ENCODE results near the gene MRPL17. TPM values are rescaled to one million over a fixed set of nuclear protein-coding genes. Genes with fewer than 3 reads are reported as not detected.
"Not testable (repeated sequence)": the region's sequence is repeated elsewhere in the genome, so short reads cannot be mapped to it uniquely, and the experiment has no call there.

MRPL17 gene
- total RNA-seq, 1 experiment from 2014 or later, result 93.0 TPM

DNA sequence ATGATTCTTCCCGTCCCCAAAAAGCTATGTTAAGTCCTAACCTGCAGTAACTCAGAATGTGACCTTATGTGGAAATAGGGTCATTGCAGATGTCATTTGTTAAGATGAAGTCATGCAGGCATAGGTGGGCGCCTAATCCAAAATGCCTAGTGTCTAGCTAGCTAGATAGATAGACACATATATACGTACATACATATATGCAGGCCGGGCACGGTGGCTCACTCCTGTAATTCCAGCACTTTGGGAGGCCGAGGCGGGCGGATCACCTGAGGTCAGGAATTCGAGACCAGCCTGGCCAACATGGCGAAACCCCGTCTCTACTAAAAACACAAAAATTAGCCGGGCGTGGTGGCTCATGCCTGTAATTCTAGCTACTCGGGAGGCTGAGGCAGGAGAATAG is 928 bp upstream of the MRPL17 start:
- not testable (repeated sequence) for DNase-seq (ENCODE audit: low read depth)

DNA sequence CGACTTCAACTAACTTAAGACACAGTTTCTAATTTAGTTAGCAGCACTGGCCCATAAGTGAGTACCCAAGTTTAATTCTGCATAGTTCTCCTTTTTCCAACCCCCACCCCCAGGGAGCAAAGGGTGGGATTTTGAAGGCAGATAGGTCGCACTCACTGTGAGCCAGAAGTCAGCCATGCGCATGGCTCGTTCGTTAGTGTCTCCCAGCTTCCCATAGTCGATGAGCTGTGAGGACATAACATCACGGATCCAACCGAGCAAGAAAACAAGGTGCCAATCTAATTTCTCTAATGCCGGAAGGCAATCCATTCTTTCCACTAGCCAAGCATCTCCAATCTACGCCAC is 577 bp downstream of the MRPL17 start:
- DNase-seq (ENCODE audit: low read depth), result no peak

DNA sequence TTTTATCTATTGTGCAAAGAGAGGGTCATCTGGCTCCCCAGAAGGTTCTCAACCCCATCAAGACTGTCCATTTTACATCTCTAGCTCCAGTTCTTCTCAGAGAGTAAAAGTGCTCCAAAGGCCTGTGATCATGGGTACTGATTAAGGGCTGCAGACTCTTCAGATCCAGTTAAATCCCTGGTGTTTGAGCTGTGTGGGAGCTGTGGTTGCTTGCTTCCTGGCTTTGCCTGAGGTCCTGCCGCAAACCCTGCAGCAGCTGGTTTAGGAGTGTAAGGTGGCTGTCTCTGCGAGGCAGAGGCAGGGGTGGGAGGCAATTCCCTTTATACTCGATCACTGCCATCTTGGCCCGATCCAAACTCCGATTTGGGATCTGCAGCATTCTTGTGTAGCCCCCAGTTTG is 1.2 kb downstream of the MRPL17 start:
- DNase-seq (ENCODE audit: low read depth), result peak; percentile 9

DNA sequence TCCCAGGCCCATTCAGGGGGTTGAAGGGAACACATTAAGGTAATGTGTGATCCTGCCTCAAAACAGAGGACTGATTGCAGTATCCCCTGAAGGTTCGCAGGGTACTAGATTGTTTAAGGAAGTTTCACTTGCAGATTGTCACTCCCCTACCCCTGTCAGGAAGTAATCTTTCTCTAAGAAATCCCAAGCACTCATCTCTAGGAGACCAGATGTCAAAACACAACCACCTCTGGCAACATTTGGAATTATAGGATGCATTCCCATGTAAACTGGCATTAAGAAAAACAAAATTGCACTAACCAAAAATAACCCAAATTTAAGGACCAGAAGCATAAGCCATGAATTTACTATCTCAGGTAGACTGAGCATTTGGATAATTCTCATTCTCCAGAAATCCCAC is 1.6 kb downstream of the MRPL17 start:
- no peak for DNase-seq (ENCODE audit: low read depth)

DNA sequence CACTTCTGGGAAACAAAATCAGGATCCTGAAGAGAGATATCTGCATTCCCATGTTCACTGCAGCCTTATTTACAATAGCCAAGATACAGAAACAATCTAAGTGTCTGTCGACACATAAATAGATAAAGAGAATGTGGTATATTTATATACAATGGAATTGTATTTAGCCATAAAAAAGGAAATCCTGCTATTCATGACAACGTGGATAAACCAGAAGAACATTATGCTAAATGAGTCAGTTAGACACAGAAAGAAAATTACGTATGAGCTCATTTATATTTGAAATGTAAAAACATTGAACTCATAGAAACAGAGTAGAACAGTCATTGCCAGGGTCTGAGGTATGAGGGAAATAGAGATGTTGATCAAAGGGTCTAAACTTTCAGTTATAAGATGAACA is 6.1 kb downstream of the MRPL17 start:
- no peak for DNase-seq (ENCODE audit: low read depth)

DNA sequence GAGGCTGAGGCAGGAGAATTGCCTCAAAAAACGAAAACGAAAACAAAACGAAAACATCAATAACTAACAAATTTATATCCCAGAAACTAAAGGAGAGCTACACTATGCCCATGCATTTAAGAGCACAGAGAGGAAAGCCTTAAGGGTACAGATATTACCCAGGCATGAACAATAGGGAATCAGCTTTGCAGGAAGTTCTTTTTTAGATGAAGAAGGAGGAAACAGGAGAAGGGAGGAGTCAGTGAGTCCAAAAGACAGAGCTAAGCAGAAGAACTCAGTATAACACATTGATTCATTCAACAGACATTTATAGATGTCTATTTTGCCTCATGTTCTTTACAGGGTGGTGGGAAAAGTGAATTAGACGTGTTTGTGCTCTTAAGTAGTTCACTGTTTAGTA is 8.3 kb downstream of the MRPL17 start:
- no peak for DNase-seq (ENCODE audit: low read depth)

DNA sequence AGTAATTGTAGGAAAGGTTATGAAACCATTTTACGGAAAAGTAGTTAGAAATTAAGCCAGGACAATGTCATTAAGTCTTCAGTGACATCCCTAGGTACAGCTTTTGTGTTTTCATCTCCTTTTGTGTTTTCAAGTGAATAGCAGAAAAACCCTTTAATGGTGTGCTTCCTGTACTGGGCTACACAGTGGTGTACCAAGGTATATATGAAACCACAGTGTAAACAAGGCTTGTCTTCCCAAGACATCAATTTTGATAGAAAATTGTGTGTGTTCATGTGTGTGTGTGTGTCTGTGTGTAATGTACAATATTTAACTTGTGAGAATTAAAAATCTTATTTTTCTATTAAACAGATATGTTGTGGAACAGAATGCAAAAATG is 8.9 kb downstream of the MRPL17 start:
- no peak for DNase-seq (ENCODE audit: low read depth)

DNA sequence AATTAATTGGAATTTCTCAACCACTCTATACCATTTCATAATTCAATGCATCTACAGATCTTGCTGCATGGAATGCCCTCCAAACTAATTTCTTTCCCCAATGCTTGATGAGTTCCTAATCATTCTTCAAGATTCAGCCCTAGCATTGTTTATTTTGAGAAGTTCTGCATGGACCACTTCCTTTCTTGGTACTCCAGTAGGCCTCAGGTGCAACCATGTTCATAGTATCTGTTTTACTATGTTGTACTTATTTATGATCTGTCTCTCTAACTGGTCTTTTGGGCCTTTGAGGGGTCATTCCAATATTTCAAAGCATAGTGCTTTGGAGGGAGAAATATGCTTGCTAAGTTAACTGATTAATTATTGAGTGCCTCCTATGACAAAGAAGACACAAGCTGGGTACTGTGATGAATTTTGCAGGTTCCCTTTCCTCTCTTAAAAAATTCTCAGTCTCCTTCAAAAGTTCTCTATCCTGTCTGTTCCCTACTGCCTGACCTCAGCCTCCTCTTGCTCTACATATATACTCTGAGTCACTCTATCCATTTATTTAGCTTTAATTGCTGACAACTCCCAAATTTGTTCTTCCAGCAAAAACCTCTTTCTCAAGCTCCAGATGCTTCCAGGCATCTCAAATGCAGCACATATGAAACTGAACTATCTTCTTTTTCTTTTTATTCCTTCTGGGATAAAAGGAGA is 9.5 kb downstream of the MRPL17 start:
- DNase-seq (ENCODE audit: low read depth), result no peak

DNA sequence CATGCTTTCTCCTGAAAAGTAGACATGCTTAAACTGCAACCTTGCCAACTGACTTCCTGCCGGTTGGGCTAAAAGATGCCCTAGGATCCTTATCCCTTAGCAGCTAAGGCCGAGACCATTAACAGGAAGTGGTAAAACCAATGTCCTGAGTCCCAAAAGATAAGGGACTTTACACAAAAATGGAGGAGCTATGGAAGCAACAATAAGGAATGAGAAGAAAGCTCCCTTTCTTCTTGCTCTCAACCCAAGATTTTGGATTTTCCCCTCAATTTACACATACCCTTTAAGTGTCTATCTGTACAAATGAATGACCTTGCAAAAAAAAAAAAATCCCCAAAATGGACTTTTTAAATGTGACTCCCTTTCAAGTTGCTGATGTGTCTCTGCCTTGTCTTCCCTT is 11.1 kb downstream of the MRPL17 start:
- DNase-seq (ENCODE audit: low read depth), result no peak

DNA sequence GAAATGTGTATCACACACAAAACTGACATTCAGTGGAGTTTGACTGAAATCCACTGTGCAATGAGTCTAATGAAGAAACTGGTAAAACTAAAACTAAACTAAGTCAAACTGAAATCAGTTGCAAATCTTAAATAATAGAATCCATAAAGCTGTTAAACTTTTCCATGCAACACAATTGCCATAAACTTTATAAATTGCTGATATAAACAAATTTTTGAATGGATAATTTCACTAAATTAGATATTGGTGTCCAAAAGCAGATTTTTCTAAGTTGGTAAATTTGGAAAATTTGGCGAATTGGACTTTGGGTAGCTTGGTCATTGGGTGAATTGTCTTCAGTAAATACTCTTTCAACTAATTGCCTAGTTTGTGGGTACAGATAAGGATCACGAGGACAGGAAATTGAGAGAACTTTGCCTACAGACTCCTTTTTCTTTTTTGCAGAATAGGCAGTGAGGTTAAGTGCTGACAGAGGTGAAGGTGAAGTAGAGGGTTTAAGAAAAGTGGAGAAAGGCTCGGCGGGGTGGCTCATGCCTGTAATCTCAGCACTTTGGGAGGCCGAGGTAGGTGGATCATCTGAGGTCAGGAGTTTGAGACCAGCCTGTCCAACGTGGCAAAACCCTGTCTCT is 12.8 kb downstream of the MRPL17 start:
- DNase-seq (ENCODE audit: low read depth), result no peak

DNA sequence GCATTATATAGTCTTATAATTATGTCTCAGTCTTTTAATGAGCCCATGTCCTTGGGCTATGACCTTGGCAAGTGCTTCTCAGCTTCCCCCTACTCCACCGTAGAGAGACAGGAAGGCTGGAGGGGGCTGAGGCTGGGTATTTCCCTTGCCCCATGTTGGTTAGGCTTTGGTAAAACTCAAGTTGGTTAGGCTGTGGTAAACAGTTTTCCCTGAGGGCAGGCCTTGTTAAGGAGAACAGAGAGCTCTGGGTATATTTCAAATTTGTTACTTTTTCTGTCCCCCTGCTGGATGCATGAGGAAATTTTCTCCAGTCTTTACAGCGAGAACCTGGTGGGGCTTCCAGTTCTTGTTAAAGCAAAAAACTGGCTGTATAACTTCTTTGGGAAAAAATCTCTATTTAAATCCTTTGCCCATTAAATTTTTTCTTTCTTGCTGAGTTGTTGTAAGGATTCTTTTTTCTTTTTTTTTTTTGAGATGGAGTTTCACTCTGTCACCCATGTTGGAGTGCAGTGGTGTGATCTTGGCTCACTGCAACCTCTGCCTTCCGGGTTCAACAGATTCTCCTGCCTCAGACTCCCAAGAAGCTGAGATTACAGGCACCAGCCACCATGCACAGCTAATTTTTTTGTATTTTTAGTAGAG is 15.3 kb downstream of the MRPL17 start:
- peak; percentile 39 for DNase-seq (ENCODE audit: low read depth)

DNA sequence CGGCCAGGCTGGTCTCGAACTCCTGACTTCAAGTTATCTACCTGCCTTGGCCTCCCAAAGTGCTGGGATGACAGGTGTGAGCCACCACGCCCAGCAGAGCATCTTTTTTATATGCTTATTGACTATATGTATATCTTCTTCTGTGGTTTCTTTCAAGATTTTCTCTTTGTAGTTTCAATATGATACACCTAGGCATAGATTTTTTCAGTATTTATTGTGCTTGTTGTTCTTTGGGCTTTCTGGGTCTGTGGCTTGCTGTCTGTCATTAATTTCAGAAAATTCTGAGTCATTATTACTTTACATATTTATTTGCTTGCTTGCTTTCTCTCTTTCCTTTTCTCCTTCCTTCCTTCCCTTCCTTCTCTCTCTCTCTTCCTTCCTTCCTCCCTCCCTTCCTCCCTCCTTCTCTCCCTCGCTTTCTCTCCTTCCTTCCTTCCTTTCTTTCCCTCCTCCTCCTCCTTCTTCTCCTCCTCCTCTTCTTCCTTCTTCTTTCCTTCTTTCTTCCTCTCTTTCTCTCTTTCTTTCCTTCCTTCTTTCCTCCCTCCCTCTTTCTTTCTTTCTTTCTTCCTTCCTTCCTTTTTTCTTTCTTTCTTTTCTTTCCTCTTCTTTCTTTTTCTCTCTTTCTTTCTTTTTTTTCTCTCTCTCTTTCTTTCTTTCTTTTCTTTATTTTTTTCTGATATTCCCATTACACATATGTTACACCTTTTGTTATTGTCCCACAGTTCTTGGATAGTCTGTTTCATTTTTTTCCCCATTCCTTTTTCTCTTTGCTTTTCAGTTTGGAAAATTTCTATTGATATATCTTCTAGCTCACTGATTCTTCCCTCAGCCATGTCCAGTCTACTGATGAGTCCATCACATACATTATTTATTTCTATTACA is 16.6 kb downstream of the MRPL17 start:
- no peak for DNase-seq (ENCODE audit: low read depth)

DNA sequence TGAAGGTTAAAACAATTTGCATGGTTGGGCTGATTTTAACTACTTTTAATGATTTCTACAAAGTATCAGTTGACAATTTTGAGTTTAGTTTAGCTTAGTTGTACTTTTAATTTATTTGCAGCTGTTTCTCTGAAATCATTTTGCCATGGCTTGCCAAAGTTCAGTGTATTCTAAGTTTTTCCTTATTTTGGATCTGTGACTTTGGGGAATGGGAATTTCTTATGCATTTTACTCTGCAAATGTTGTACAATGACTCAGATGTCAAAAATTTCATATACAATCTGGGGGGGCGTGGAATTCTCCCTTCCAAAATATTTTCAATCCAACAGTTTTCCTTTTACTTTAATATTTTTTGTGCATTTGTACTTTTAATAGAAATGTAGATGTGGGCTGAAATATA is 18.6 kb downstream of the MRPL17 start:
- no peak for DNase-seq (ENCODE audit: low read depth)

DNA sequence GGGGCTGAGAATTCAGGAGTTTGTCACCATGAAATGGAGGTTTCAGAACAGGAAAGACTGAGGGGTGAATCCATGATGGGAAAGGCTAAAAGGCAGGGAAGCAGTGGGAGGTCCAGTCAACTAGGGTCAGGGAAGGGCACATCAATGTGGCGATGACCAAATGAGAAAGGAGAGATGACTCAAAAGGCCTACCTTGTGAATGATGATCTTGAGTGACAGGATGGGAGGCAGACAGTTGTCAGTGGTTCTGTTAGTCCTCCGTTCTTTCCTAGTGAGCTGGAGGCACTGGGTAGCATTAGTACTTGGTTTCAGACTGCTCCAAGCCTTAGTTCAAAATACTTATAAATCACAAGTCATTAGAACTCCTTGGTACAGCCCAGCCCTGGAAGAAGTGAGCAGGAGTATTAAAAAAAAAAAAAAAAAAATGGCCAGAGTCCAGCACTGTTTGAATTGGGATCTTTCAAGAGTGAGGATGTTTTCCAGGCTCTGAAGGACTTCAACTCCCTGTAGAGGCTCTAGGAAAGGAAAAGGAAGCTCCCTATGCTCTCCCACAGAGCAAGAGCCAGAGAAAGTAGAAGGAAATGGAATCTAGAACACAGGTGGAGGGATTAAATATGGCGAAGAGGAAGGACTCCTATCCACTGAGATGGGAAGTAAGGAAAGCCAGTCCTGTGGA is 19.2 kb downstream of the MRPL17 start:
- no peak for DNase-seq (ENCODE audit: low read depth)

DNA sequence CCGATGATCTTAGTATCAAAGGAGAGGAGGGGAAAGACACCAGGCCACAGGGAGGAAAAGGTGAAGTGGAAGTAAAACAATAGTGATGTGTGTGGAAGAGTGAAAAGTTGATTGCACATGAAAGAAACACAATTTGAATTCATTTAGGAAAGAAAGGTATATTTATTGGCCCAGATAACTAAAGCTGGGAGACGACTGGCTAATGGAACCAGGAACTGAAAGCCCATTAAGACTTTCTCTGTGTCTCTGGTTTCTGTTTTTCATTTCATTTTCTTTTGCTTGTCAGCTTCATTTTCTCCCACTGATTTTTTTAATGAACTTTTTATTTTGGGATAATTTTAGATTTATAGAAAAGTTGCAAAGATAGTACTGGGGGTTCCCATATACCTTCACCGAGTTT is 22.4 kb downstream of the MRPL17 start:
- DNase-seq (ENCODE audit: low read depth), result no peak

DNA sequence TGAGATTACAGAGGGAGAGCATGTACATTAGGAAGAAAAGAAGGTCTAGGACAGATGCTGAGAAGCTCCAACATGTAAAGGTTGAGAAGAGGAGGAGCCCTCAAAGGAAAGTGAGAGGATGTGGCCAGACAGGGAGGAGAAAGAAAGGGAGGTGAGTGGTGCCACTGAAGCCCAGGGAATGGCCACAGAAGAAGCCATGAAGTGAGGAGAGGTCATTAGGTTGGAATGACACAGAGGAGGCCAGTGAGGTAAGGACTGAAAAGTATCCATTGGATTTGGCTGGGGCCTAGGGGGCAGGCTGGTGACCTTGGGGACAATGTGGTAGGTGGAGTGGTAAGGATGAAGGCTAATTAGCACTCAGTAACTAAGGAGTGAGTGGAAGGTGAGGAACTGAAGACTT is 24.5 kb downstream of the MRPL17 start:
- DNase-seq (ENCODE audit: low read depth), result no peak

DNA sequence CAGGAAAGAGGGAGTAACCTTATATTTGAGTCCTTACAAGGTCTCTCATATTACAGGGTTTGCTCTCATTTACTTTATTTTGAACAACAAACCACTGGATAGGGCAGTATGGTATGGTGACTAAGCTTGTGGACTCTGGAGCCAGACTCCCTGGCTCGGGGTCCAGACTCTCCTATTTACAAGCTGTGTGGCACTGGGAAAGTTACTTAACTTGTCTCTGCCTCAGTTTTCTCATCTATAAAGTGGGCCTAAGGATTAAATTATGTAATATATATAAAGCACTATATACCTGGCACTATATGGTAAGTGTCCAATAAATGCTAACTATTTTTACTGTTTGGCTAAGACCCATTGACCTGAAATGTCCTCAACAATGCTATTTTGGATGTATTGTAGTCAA is 25.8 kb downstream of the MRPL17 start:
- no peak for DNase-seq (ENCODE audit: low read depth)

DNA sequence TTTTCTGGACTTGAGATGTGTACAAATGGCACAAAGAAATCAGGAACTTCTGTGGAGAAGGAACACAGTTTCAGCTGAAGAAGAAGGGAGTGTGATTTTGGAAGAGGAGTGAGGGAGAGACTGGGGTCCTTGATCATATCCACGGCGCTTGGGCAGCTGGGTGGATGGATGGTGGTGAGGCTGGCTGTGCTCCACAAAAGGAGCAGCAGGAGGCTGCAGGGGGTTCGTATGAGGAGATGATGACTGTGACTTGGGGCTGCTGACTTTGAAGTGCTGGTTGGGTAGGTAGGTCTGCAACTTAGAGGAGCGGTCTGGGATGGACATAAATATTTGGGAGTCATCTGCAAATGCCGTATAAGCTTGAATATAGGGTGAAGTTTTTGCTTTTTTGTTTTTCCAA is 26.2 kb downstream of the MRPL17 start:
- DNase-seq (ENCODE audit: low read depth), result no peak

DNA sequence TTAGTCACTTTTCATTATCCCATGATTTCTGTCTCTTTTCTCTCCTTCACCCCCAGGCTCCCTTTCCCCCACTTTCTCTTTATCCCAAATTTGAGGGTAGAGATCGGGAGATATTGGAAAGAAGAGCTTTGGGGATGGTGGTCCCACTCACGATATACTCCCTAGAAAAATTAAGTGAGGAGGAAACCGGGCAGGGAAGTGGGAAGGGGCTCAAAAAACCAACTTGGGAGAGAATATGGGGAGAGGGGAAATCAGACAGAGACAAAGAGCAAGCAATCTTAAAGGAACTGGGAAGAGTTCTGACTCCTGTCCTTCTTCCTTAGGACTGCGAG is 26.6 kb downstream of the MRPL17 start:
- DNase-seq (ENCODE audit: low read depth), result no peak

DNA sequence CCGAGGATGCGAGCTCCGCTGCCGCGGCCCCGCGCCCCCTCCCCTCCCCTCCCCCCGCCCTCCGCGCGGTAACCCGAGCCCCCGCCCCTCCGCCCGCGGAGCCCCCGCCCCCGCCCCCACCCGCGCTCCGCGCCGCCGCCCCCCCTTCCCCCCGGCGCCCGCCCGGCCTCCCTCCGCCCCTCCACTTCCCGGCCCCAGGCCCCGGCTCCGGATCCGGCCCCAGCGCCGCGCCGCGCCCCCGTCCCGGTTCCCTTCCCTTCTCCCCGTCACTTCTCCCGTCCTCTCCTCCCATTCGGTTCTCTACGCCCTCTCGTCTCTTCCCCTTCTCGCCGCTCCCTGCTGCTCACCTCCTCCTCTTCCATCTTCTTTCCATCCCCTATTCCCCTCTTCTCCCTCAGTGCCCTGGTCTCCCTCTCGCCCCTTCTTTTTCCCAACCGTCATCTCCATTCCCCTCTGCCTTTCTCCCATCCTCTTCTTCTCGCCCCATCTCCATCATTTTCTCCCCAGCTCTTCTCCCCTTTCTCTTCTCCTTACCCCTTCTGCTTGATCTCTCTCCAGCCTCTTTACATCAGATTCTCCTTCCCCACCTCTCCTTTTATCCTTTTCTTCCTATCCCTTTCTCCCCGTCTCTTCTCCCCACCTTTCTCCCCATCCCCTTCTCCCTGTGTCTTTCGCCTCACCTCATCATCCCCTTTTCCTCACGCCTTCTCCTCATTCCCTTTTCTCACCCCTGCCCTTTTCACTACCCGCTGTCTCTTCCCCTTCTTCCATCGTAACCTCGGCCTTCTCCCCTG is 27.2 kb downstream of the MRPL17 start, which contains the start of gene DCHS1:
DCHS1 (minus strand) TSS at position 20 of the 794 bp plus-strand sequence. CDS start 14,196 bp downstream, outside the sequence.
- no peak for DNase-seq (ENCODE audit: low read depth)

Measured in HT1080 (cell line).